A673 (cell line): ENCODE results near the gene FBLN2.

Experiments
- EZH2 ChIP-seq: fragments of 200-600 bp; sonication (generic); IDR thresholded peaks from 2 replicates; pipeline ENCODE4 v1.6.1; 2017; ENCODE audit warnings: borderline replicate concordance, low read depth, mild to moderate bottlenecking, mixed read lengths, antibody characterized with exemption, low read length; ENCODE audit not compliant: poor library complexity, severe bottlenecking
- TF ChIP-seq, protein P1 (sequence below): fragments of 300-800, 200-600 bp; sonication (generic); conservative IDR thresholded peaks from 2 replicates; pipeline ENCODE4 v1.5.1; 2017; ENCODE audit warnings: low read depth, mild to moderate bottlenecking, antibody characterized with exemption, low read length, moderate library complexity, mixed read lengths

GRCh38 chr3:13605555-13605954 lies 56.6 kb downstream of the FBLN2 start:
- TF ChIP-seq, protein P1, sequence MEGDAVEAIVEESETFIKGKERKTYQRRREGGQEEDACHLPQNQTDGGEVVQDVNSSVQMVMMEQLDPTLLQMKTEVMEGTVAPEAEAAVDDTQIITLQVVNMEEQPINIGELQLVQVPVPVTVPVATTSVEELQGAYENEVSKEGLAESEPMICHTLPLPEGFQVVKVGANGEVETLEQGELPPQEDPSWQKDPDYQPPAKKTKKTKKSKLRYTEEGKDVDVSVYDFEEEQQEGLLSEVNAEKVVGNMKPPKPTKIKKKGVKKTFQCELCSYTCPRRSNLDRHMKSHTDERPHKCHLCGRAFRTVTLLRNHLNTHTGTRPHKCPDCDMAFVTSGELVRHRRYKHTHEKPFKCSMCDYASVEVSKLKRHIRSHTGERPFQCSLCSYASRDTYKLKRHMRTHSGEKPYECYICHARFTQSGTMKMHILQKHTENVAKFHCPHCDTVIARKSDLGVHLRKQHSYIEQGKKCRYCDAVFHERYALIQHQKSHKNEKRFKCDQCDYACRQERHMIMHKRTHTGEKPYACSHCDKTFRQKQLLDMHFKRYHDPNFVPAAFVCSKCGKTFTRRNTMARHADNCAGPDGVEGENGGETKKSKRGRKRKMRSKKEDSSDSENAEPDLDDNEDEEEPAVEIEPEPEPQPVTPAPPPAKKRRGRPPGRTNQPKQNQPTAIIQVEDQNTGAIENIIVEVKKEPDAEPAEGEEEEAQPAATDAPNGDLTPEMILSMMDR, result no peak
- no peak for TF ChIP-seq EZH2
